Ovary (tissue), 3 donors: ENCODE results near the gene USP28.

Experiments used
- EP300 ChIP-seq: sonication (generic); formaldehyde crosslinking; IDR thresholded peaks from one replicate; pipeline ENCODE4 v1.6.1; 2017; ENCODE audit warnings: antibody characterized with exemption
- POLR2A ChIP-seq: fragments of 450-650 bp; IDR thresholded peaks from one replicate; pipeline ENCODE4 v1.6.1; 2017; ENCODE audit warnings: antibody characterized with exemption, mild to moderate bottlenecking, moderate library complexity
- TF ChIP-seq, protein P1 (sequence below), 3 donors: fragments of 450-650 bp in 2 of 3; fragments of 200-600 bp in 1 of 3; IDR thresholded peaks; one replicate each; pipeline versions ENCODE4 v1.5.1 to v1.8.0; 2016 to 2022; ENCODE audit warnings: antibody characterized with exemption in 3 of 3, mild to moderate bottlenecking in 1 of 3
- donor health status: DM: no; HTN: no; CAD: no.

DNA sequence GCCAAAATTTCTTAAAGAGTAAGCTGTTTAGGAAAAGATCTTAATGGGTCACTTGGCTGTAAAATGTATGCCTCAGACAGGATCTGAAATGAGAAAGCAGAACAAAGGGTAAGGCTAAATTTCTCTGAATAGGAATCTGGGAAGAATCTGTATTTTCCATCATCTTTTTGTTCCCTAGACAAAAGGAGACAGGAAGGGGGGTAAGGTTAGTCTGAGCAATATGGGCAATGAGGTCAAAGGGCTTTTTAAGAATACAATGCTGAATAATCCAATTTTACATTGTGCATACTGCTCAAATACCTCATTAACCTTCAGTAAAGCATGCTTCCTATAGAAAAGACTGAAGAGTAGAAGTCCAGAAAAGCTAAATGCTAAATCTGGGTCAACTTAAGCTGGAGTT, 61.2 kb downstream of the USP28 start:
- TF ChIP-seq, protein P1, sequence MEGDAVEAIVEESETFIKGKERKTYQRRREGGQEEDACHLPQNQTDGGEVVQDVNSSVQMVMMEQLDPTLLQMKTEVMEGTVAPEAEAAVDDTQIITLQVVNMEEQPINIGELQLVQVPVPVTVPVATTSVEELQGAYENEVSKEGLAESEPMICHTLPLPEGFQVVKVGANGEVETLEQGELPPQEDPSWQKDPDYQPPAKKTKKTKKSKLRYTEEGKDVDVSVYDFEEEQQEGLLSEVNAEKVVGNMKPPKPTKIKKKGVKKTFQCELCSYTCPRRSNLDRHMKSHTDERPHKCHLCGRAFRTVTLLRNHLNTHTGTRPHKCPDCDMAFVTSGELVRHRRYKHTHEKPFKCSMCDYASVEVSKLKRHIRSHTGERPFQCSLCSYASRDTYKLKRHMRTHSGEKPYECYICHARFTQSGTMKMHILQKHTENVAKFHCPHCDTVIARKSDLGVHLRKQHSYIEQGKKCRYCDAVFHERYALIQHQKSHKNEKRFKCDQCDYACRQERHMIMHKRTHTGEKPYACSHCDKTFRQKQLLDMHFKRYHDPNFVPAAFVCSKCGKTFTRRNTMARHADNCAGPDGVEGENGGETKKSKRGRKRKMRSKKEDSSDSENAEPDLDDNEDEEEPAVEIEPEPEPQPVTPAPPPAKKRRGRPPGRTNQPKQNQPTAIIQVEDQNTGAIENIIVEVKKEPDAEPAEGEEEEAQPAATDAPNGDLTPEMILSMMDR (IDR thresholded peaks at IDR 0.05): no peak
- no peak for TF ChIP-seq POLR2A
- TF ChIP-seq EP300: no peak
